H9 (cell line): ENCODE results near the gene AMMECR1. TPM values are rescaled to one million over a fixed set of nuclear protein-coding genes. Genes with fewer than 3 reads are reported as not detected.

Experiments
- DNase-seq: peaks from one replicate; pipeline ENCODE4 v3.0.0-alpha.2; 2017
- H2AFZ ChIP-seq: one replicate; pipeline ENCODE4 v1.6.1; 2013; ENCODE audit warnings: mild to moderate bottlenecking, low read length, control low read depth, moderate library complexity
- H2AK5ac ChIP-seq: 2 replicates; pipeline ENCODE4 v1.6.1; 2013; ENCODE audit warnings: low read length, control low read depth, mixed read lengths; ENCODE audit not compliant: insufficient read length
- H2BK120ac ChIP-seq: one replicate; pipeline ENCODE4 v1.6.1; 2013; ENCODE audit warnings: low read depth, mild to moderate bottlenecking, low read length, control low read depth, inconsistent platforms; ENCODE audit not compliant: poor library complexity, severe bottlenecking
- H2BK12ac ChIP-seq: 2 replicates; pipeline ENCODE4 v1.6.1; 2013; ENCODE audit warnings: low read length, control low read depth, mixed read lengths, low read depth; ENCODE audit not compliant: insufficient read length
- H2BK15ac ChIP-seq: 2 replicates; pipeline ENCODE4 v1.6.1; 2013; ENCODE audit warnings: low read depth, low read length, control low read depth
- H2BK20ac ChIP-seq: one replicate; pipeline ENCODE4 v1.6.1; 2013; ENCODE audit warnings: low read depth, mild to moderate bottlenecking, low read length, control low read depth, inconsistent platforms; ENCODE audit not compliant: poor library complexity, severe bottlenecking
- H2BK5ac ChIP-seq: 2 replicates; pipeline ENCODE4 v1.6.1; 2013; ENCODE audit warnings: low read length, control low read depth, mixed read lengths; ENCODE audit not compliant: insufficient read length
- H3K14ac ChIP-seq: 2 replicates; pipeline ENCODE4 v1.6.1; 2013; ENCODE audit warnings: low read length, control low read depth; ENCODE audit not compliant: insufficient read depth
- H3K18ac ChIP-seq: 2 replicates; pipeline ENCODE4 v1.6.1; 2013; ENCODE audit warnings: low read depth, mild to moderate bottlenecking, mixed read lengths, low read length, control low read depth; ENCODE audit not compliant: insufficient read length
- H3K23ac ChIP-seq: 2 replicates; pipeline ENCODE4 v1.6.1; 2013; ENCODE audit warnings: low read length, control low read depth, mixed read lengths, low read depth; ENCODE audit not compliant: insufficient read length
- H3K23me2 ChIP-seq: 2 replicates; pipeline ENCODE4 v1.6.1; 2013; ENCODE audit warnings: low read depth, mild to moderate bottlenecking, mixed read lengths, low read length, control low read depth; ENCODE audit not compliant: insufficient read length, poor library complexity, severe bottlenecking
- H3K27ac ChIP-seq: 2 replicates; pipeline ENCODE4 v1.5.1; 2013; ENCODE audit warnings: low read length, control low read depth, mixed read lengths, low read depth; ENCODE audit not compliant: insufficient read length
- H3K27me3 ChIP-seq: 2 replicates; pipeline ENCODE4 v1.6.1; 2013; ENCODE audit warnings: low read length, control low read depth, inconsistent platforms; ENCODE audit not compliant: insufficient read depth
- H3K4ac ChIP-seq: 2 replicates; pipeline ENCODE4 v1.6.1; 2013; ENCODE audit warnings: low read depth, mild to moderate bottlenecking, control low read depth, inconsistent platforms, low read length, moderate library complexity
- H3K4me1 ChIP-seq: 2 replicates; pipeline ENCODE4 v1.6.1; 2013; ENCODE audit warnings: low read length, control low read depth, inconsistent platforms; ENCODE audit not compliant: insufficient read depth
- H3K4me2 ChIP-seq: 2 replicates; pipeline ENCODE4 v1.6.1; 2013; ENCODE audit warnings: low read length, control low read depth, mixed read lengths; ENCODE audit not compliant: insufficient read length, insufficient read depth
- H3K56ac ChIP-seq: 2 replicates; pipeline ENCODE4 v1.6.1; 2013; ENCODE audit warnings: low read depth, mild to moderate bottlenecking, mixed read lengths, low read length, control low read depth; ENCODE audit not compliant: insufficient read length
- H3K79me1 ChIP-seq: 2 replicates; pipeline ENCODE4 v1.6.1; 2013; ENCODE audit warnings: low read depth, mild to moderate bottlenecking, moderate library complexity, low read length, control low read depth, inconsistent platforms; ENCODE audit not compliant: insufficient read depth, poor library complexity, severe bottlenecking
- H3K79me2 ChIP-seq: 2 replicates; pipeline ENCODE4 v1.6.1; 2013; ENCODE audit warnings: low read length, control low read depth, inconsistent platforms; ENCODE audit not compliant: insufficient read depth
- H3K9ac ChIP-seq: 2 replicates; pipeline ENCODE4 v1.6.1; 2013; ENCODE audit warnings: low read length, control low read depth, mixed read lengths; ENCODE audit not compliant: insufficient read length; ENCODE audit errors: extremely low read depth
- H3K9me3 ChIP-seq: one replicate; pipeline ENCODE4 v1.6.1; 2013; ENCODE audit warnings: low read depth, low read length, inconsistent platforms; ENCODE audit not compliant: control insufficient read depth
- H3T11ph ChIP-seq: one replicate; pipeline ENCODE4 v1.6.1; 2013; ENCODE audit warnings: mild to moderate bottlenecking, low read length, control low read depth, inconsistent platforms
- H4K20me1 ChIP-seq: one replicate; pipeline ENCODE4 v1.6.1; 2013; ENCODE audit not compliant: control insufficient read depth, insufficient read length, insufficient read depth
- H4K5ac ChIP-seq: 2 replicates; pipeline ENCODE4 v1.6.1; 2013; ENCODE audit warnings: low read depth, mild to moderate bottlenecking, mixed read lengths, low read length, control low read depth; ENCODE audit not compliant: insufficient read length
- H4K8ac ChIP-seq: replicated peaks from 2 replicates; pipeline ENCODE4 v1.6.1; 2013; ENCODE audit warnings: low read length, control low read depth, mixed read lengths, low read depth; ENCODE audit not compliant: insufficient read length
- H4K91ac ChIP-seq: 2 replicates; pipeline ENCODE4 v1.6.1; 2013; ENCODE audit warnings: low read depth, mild to moderate bottlenecking, moderate library complexity, mixed read lengths, low read length, control low read depth; ENCODE audit not compliant: insufficient read length
- H3K27ac Mint-ChIP-seq, 3 experiments: 2 replicates in 2 of 3; 3 replicates in 1 of 3; pipeline ENCODE4 v1.8.0; 2020 to 2021; ENCODE audit warnings: mixed read lengths in 3 of 3, mild to moderate bottlenecking in 1 of 3, moderate library complexity in 1 of 3
- H3K27me3 Mint-ChIP-seq: 2 replicates; pipeline ENCODE4 v1.8.0; 2021; ENCODE audit warnings: low read depth, mild to moderate bottlenecking, moderate library complexity, mixed read lengths
- H3K36me3 Mint-ChIP-seq, 3 experiments: 2 replicates in 2 of 3; 3 replicates in 1 of 3; pipeline ENCODE4 v1.8.0; 2020 to 2021; ENCODE audit warnings: low read depth in 3 of 3, mixed read lengths in 3 of 3; ENCODE audit not compliant: insufficient read depth in 1 of 3
- H3K4me1 Mint-ChIP-seq, 2 experiments: 2 replicates each; pipeline ENCODE4 v1.8.0; 2020; ENCODE audit warnings: mixed read lengths in 2 of 2
- H3K4me3 Mint-ChIP-seq, 2 experiments: 2 replicates in 1 of 2; 3 replicates in 1 of 2; pipeline ENCODE4 v1.8.0; 2020 to 2021; ENCODE audit warnings: mild to moderate bottlenecking in 2 of 2, mixed read lengths in 2 of 2, moderate library complexity in 1 of 2
- H3K9me3 Mint-ChIP-seq, 2 experiments: 2 replicates in 1 of 2; 3 replicates in 1 of 2; pipeline ENCODE4 v1.8.0; 2020; ENCODE audit warnings: mild to moderate bottlenecking in 2 of 2, mixed read lengths in 2 of 2, moderate library complexity in 1 of 2
- WGBS: extraction: QIAGEN DNeasy Blood & Tissue Kit; methylation state at CpG from one replicate; pipeline ENCODE4 v1.1.7; 2013; ENCODE audit warnings: missing lambda C conversion rate, low lambda C conversion rate, mixed read lengths; ENCODE audit not compliant: insufficient read length; ENCODE audit errors: extremely low coverage; 5-methylcytosine and 5-hydroxymethylcytosine counted together
- total RNA-seq: library from RNA; stranded (reverse); gene quantifications from 2 replicates; pipeline ENCODE4 v1.2.1, GENCODE V29; 2021
- TF ChIP-seq, protein P1 (sequence below): fragments of 200-600 bp; sonication (generic); conservative IDR thresholded peaks from 3 replicates; pipeline ENCODE4 v1.8.0; 2021; ENCODE audit warnings: antibody characterized with exemption, mild to moderate bottlenecking

Gene AMMECR1
- total RNA-seq, 1 experiment from 2014 or later = 28.5 TPM

DNA sequence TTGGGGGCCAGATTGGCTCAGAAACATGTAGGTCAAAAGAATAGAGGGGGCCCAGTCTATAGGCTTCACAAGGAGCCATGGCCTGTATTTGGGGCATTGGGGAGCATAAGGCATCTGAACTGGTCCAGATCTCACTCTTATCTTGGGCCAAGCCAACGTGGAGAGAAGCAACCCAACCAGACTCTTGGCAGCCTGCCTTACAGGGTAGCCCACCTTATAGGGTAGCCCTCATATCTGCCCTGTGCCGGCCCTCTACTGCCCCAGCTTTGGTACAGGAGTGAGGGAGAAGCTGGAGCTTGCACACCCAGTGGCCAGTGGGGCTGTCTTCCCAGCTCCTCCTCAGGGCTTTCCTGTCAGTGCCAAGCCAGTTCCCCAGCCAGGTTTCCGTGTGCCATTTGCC is 142.2 kb downstream of the AMMECR1 start:
- no peaks in the 10 kb centered on the region for H3K79me1 ChIP-seq
- H4K8ac ChIP-seq = no peak overlapping the region
- H3K23me2 ChIP-seq = no peaks in the 10 kb centered on the region
- no peak overlapping the region for H2AK5ac ChIP-seq
- no peak overlapping the region for H3K18ac ChIP-seq
- H4K20me1 ChIP-seq = no peaks in the 10 kb centered on the region
- H2AFZ ChIP-seq = no peak overlapping the region
- no peak overlapping the region for H3K14ac ChIP-seq
- H2BK20ac ChIP-seq = no peak overlapping the region
- no peak overlapping the region for H3K27ac ChIP-seq
- no peaks in the 10 kb centered on the region for H3K27me3 ChIP-seq
- no peak overlapping the region for H2BK15ac ChIP-seq
- no peak overlapping the region; a peak in 1 of 7 replicates for H3K27ac Mint-ChIP-seq
- no peaks in the 10 kb centered on the region for H3K27me3 Mint-ChIP-seq
- H3K4me2 ChIP-seq = no peak overlapping the region
- H4K5ac ChIP-seq = no peak overlapping the region
- no peak overlapping the region for H3K4ac ChIP-seq
- peaks cover 11 to 25% (median 23%) of the 10 kb centered on the region in 3 experiments for H3K36me3 Mint-ChIP-seq
- no peak overlapping the region for H3K23ac ChIP-seq
- H3K9me3 Mint-ChIP-seq = no peaks in the 10 kb centered on the region
- peaks cover 10% of the 10 kb centered on the region; the same call in 1 of the 2 replicates for H3K4me1 ChIP-seq
- no peak overlapping the region for H2BK12ac ChIP-seq
- no CpG with 5 or more reads among the region's 3 CpGs for whole genome bisulfite sequencing
- H3K9me3 ChIP-seq = no peaks in the 10 kb centered on the region
- DNase-seq = no peak
- no peak overlapping the region for H3K56ac ChIP-seq
- no peak overlapping the region for H4K91ac ChIP-seq
- H2BK120ac ChIP-seq = no peak overlapping the region
- no peaks in the 10 kb centered on the region for H3K79me2 ChIP-seq
- H3K4me3 Mint-ChIP-seq = no peak overlapping the region
- TF ChIP-seq, protein P1, sequence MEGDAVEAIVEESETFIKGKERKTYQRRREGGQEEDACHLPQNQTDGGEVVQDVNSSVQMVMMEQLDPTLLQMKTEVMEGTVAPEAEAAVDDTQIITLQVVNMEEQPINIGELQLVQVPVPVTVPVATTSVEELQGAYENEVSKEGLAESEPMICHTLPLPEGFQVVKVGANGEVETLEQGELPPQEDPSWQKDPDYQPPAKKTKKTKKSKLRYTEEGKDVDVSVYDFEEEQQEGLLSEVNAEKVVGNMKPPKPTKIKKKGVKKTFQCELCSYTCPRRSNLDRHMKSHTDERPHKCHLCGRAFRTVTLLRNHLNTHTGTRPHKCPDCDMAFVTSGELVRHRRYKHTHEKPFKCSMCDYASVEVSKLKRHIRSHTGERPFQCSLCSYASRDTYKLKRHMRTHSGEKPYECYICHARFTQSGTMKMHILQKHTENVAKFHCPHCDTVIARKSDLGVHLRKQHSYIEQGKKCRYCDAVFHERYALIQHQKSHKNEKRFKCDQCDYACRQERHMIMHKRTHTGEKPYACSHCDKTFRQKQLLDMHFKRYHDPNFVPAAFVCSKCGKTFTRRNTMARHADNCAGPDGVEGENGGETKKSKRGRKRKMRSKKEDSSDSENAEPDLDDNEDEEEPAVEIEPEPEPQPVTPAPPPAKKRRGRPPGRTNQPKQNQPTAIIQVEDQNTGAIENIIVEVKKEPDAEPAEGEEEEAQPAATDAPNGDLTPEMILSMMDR = no peak
- no peak overlapping the region for H2BK5ac ChIP-seq
- H3K9ac ChIP-seq = no peak overlapping the region
- no peak overlapping the region for H3T11ph ChIP-seq
- H3K4me1 Mint-ChIP-seq = peaks cover 24 to 28% of the 10 kb centered on the region in 2 experiments
